ENCODE data around the gene NUP188. TPM values are rescaled to one million over a fixed set of nuclear protein-coding genes. Genes with fewer than 3 reads are reported as not detected.

The NUP188 gene
- total RNA-seq, 2 experiments from 2014 or later: 88.0 to 108 TPM

- DNase-seq: no peak
- H3K27me3 Mint-ChIP-seq: no peaks in the 10 kb centered on the region
- no peak overlapping the region for H3K27ac Mint-ChIP-seq
- no peak overlapping the region for H3K4me3 Mint-ChIP-seq
- H3K36me3 Mint-ChIP-seq: peaks cover 7% of the 10 kb centered on the region
- CTCF ChIA-PET: interaction anchor here (0.6 to 1.0 kb wide), 2 partner anchors 9 to 112 kb away, joined by 3 to 5 read pairs; no protein-coding TSS in a partner anchor
- ATAC-seq: no peak
- no peaks in the 10 kb centered on the region for H3K9me3 Mint-ChIP-seq (ENCODE audit: low read depth)
- no peaks in the 10 kb centered on the region for H3K4me1 Mint-ChIP-seq
Observed at GRCh38 chr9:129008986-129009583, 61.6 kb downstream of the NUP188 start.

DNA sequence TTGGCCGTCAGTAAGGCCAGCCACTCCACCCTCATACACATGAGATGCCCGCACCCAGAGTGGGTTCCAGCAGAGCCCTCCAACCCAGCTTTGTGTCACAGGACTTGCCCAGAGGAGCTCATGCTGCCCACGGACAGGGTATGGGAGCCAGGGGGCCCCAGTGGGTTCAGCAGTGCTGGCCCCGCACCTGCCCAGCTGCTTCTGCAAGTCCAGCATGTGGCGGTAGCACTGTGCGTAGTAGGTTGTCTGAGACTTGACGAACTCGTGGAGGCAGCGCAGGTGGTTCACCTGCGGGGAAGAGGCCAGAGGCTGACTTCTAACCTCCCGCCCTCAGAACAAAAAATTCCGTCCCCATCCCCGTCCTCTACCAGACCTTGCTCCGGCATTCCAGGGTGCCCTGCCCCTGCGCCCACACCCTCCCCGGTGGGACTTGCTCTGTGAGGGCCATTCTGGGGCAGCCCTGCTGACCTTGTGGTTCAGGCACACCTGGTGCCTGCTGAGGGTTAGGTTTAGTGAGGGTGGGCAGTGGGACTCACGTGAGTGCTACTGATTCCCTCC lies 62.2 kb downstream of the NUP188 start:
- H3K4me3 Mint-ChIP-seq: no peak overlapping the region
- H3K36me3 Mint-ChIP-seq: peaks cover 6% of the 10 kb centered on the region
- ATAC-seq (no peak), DNase-seq (no peak)
- H3K4me1 Mint-ChIP-seq: no peaks in the 10 kb centered on the region
- no peaks in the 10 kb centered on the region for H3K9me3 Mint-ChIP-seq (ENCODE audit: low read depth)
- CTCF ChIA-PET: interaction anchor here (0.8 to 1.0 kb wide), 2 partner anchors 8 to 53 kb away, joined by 3 to 5 read pairs; no protein-coding TSS in a partner anchor
- H3K27ac Mint-ChIP-seq: no peak overlapping the region
- no peaks in the 10 kb centered on the region for H3K27me3 Mint-ChIP-seq

- no peak for DNase-seq
- ATAC-seq: no peak
- Mint-ChIP-seq H3K27ac (no peak overlapping the region), H3K36me3 (peaks cover 4% of the 10 kb centered on the region), H3K9me3 (ENCODE audit: low read depth) (no peaks in the 10 kb centered on the region), H3K4me1 (no peaks in the 10 kb centered on the region), H3K27me3 (no peaks in the 10 kb centered on the region), H3K4me3 (no peak overlapping the region)
- CTCF ChIA-PET: interaction anchor here (0.6 to 0.8 kb wide), 2 partner anchors 28 to 54 kb away, joined by 3 read pairs; no protein-coding TSS in a partner anchor
Observed at GRCh38 chr9:129010267-129010975, 62.9 kb downstream of the NUP188 start.

- H3K36me3 Mint-ChIP-seq: peaks cover 7% of the 10 kb centered on the region
- no peaks in the 10 kb centered on the region for H3K9me3 Mint-ChIP-seq (ENCODE audit: low read depth)
Observed at GRCh38 chr9:129011170-129011569, 63.7 kb downstream of the NUP188 start.

DNA sequence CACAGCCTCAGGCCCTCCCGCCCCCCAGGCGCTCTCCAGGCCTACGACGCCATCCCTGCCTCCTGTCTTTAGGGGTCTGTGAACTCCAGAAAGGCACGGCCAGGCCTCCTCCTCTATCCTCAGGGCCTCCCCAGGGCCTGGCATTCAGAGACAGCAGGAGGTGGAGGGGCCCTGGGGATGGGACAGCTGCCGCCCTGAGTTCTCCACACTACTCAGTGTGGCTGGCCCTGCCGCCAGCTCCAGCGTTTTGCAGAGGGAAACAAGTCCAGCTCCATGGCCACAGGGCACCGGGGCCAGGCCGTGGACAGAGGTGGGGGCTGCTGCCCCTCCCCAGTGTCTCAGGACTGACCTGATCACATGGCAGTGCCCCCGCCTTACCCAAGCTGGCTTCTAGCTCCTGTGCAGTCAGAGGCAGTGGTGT lies 64.3 kb downstream of the NUP188 start:
- Mint-ChIP-seq H3K9me3 (ENCODE audit: low read depth) (no peaks in the 10 kb centered on the region), H3K36me3 (peaks cover 4% of the 10 kb centered on the region), H3K27me3 (no peaks in the 10 kb centered on the region), H3K27ac (no peak overlapping the region), H3K4me1 (no peaks in the 10 kb centered on the region), H3K4me3 (no peak overlapping the region)
- no peak for ATAC-seq
- CTCF ChIA-PET: no interaction called here
- DNase-seq: no peak

More at GRCh38 chr9:129011170-129011569, 63.7 kb downstream of the NUP188 start:
- H3K4me3 Mint-ChIP-seq: no peak overlapping the region
- ATAC-seq: no peak
- H3K27me3 Mint-ChIP-seq: no peaks in the 10 kb centered on the region
- DNase-seq: no peak
- H3K4me1 Mint-ChIP-seq: no peaks in the 10 kb centered on the region
- CTCF ChIA-PET: no interaction called here
- no peak overlapping the region for H3K27ac Mint-ChIP-seq

DNA sequence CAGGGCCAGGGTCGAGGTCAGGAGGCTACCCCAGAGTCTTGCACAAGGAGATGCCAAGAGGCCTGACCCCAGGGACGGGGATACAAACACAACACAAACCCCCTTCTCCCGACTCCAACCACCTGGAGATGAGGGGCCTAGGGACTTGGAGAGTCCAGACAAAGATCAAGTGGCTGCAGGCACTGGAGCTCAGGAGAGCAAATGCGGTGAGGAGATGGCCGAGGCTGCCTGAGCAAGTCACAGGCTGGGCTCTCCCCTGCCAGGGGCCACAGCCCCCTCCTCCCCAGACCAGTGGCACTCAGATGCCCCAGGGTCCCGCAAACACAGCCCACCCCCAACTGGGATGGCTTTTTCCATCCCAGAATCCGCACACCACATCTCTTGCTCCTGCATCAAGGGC lies 64.8 kb downstream of the NUP188 start:
- H3K9me3 Mint-ChIP-seq (ENCODE audit: low read depth): no peaks in the 10 kb centered on the region
- CTCF ChIA-PET: no interaction called here
- H3K36me3 Mint-ChIP-seq: peaks cover 5% of the 10 kb centered on the region
- no peak overlapping the region for H3K4me3 Mint-ChIP-seq
- no peak for ATAC-seq
- H3K27me3 Mint-ChIP-seq: no peaks in the 10 kb centered on the region
- no peak for DNase-seq
- no peaks in the 10 kb centered on the region for H3K4me1 Mint-ChIP-seq
- no peak overlapping the region for H3K27ac Mint-ChIP-seq

GRCh38 chr9:129012893-129013448 lies 65.5 kb downstream of the NUP188 start:
- peaks cover 5% of the 10 kb centered on the region for H3K36me3 Mint-ChIP-seq
- CTCF ChIA-PET: no interaction called here
- no peak overlapping the region for H3K27ac Mint-ChIP-seq
- no peak overlapping the region for H3K4me3 Mint-ChIP-seq
- ATAC-seq (no peak), DNase-seq (no peak)
- H3K27me3 Mint-ChIP-seq: no peaks in the 10 kb centered on the region
- no peaks in the 10 kb centered on the region for H3K4me1 Mint-ChIP-seq
- no peaks in the 10 kb centered on the region for H3K9me3 Mint-ChIP-seq (ENCODE audit: low read depth)

DNA sequence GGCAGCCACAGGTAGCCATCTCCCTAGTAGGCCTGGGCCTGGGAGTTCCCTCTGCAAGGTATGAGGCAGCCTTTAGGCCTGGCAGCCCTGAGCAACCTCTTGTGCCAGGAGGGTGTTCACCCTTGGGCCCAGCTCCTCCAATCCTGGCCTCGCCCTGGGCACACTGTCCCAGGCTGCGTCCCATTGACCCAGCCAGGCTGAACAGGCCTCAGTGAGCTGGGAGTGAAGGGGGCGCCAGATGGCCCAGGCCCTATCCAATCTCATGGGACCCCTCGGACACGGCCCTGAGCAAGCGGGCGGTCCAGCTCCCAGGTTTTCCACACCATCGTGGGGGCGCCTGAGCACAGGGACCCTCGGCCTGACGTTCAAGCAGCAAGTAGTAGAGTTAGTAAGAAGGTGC lies 66.2 kb downstream of the NUP188 start:
- DNase-seq: no peak
- Mint-ChIP-seq H3K4me1 (no peaks in the 10 kb centered on the region), H3K27me3 (no peaks in the 10 kb centered on the region), H3K4me3 (no peak overlapping the region), H3K9me3 (ENCODE audit: low read depth) (no peaks in the 10 kb centered on the region), H3K36me3 (peaks cover 5% of the 10 kb centered on the region), H3K27ac (no peak overlapping the region)
- CTCF ChIA-PET: no interaction called here
- no peak for ATAC-seq

GRCh38 chr9:129014124-129014523 lies 66.6 kb downstream of the NUP188 start:
- no peaks in the 10 kb centered on the region for H3K4me1 Mint-ChIP-seq
- CTCF ChIA-PET: no interaction called here
- ATAC-seq: no peak
- no peaks in the 10 kb centered on the region for H3K9me3 Mint-ChIP-seq (ENCODE audit: low read depth)
- H3K36me3 Mint-ChIP-seq: peaks cover 7% of the 10 kb centered on the region
- no peaks in the 10 kb centered on the region for H3K27me3 Mint-ChIP-seq
- H3K27ac Mint-ChIP-seq: no peak overlapping the region
- DNase-seq: no peak
- no peak overlapping the region for H3K4me3 Mint-ChIP-seq

DNA sequence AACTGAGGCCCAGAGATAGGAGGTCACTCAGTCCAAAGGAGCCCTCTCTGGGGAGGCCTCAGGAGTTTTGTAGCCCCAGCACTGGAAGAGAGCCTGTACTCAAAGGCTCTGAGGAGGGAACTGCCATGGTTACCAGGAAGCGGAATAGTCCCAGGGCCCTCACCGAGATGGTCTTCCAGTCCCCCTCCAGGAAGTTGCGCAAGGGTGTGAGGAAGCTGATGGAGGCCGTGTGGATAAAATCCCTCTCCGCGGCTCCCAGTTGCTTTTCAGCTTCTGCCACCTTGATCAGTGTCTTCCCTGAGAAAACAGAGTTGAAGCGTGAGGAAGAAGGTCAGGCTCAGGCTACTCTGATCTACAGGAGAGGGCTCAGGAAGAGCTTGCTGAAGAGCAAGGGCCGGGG lies 67.1 kb downstream of the NUP188 start:
- no peaks in the 10 kb centered on the region for H3K9me3 Mint-ChIP-seq (ENCODE audit: low read depth)
- CTCF ChIA-PET: no interaction called here
- no peaks in the 10 kb centered on the region for H3K4me1 Mint-ChIP-seq
- peaks cover 7% of the 10 kb centered on the region for H3K36me3 Mint-ChIP-seq
- no peaks in the 10 kb centered on the region for H3K27me3 Mint-ChIP-seq
- DNase-seq: no peak
- ATAC-seq: no peak
- no peak overlapping the region for H3K4me3 Mint-ChIP-seq
- no peak overlapping the region for H3K27ac Mint-ChIP-seq

GRCh38 chr9:129021091-129021490 lies 73.6 kb downstream of the NUP188 start:
- no peaks in the 10 kb centered on the region for H3K9me3 Mint-ChIP-seq (ENCODE audit: low read depth)
- peaks cover 4% of the 10 kb centered on the region for H3K36me3 Mint-ChIP-seq
- no peaks in the 10 kb centered on the region for H3K27me3 Mint-ChIP-seq
- H3K27ac Mint-ChIP-seq: peak overlapping the region; percentile 77
- no peak overlapping the region for H3K4me3 Mint-ChIP-seq
- H3K4me1 Mint-ChIP-seq: peaks cover 20% of the 10 kb centered on the region
- CTCF ChIA-PET: no interaction called here
- ATAC-seq: peak; percentile 59
- no peak for DNase-seq

DNA sequence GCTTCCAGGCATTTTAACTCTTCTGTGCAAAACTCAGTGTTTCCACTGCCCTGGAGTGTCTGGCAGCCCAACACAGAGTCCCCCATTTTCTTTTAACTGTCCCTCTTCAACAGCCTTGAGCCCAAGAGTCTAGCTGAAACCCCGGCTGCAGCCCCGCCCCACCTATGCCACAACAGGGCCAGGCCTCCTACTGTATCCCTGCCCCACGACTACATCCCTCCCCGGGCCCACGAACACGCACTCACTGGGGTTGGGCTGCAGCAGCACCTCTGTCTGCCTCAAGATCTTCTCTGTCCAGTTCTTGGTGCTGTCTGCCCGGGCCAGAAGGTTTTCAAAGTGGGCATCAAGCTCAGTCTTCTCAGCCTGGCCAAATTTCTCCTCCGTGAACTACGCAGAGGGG lies 74.5 kb downstream of the NUP188 start:
- CTCF ChIA-PET: interaction anchor here (1.2 kb wide), 2 partner anchors 204 to 251 kb away, joined by 3 read pairs; partner anchors contain the start of genes ENDOG and ZER1
- Mint-ChIP-seq H3K27me3 (no peaks in the 10 kb centered on the region), H3K36me3 (peaks cover 4% of the 10 kb centered on the region), H3K4me1 (peaks cover 28% of the 10 kb centered on the region), H3K27ac (peak overlapping the region; percentile 26), H3K4me3 (no peak overlapping the region), H3K9me3 (ENCODE audit: low read depth) (no peaks in the 10 kb centered on the region)
- ATAC-seq: no peak
- no peak for DNase-seq

DNA sequence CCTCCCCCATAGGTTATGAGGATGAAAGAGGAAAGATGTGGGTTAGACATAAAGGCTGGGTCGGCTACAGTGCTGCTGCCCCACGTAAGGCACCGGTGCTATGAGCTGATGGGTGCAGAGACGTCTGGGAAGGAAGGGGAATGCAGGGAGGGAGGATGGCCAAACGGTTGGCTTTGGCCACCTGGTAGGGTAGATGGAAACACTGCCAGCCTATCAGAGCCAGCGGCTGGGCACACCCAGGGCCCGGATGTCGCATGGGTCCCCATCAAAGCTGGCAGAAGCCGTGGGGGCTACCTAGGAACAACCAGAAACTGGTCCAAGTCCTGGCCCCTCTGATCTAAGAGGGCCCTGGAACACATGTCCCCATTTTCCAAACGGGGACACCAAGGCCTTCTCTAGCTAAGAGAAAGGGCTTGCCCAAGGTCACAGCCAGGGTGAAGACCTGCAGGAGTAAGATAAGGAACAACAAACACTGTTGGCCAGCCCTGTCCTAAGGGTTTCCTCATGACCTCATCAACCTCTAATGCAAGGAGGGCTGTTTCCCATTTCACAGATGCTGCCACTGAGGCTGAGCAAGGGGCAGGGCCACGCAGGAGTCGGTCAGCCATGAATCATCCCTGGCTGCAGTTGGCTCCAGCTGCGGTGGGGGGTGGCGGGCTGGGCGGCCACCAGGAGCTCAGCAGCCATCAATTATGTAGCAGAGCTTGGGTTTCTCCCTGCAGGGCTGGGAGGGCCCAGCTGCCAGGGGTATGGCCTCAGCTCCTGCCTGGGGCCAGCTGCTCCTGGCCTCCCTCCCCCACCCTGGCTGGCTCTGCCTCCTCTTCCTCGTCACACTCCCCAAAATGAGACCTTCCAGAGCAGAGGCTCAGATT lies 75.8 kb downstream of the NUP188 start:
- no peaks in the 10 kb centered on the region for H3K9me3 Mint-ChIP-seq (ENCODE audit: low read depth)
- CTCF ChIA-PET: interaction anchor here (1.2 to 1.9 kb wide), 4 partner anchors 16 to 252 kb away, joined by 3 to 7 read pairs (median 4); partner anchors contain the start of genes ENDOG and ZER1
- ATAC-seq (no peak), DNase-seq (no peak)
- H3K27me3 Mint-ChIP-seq: no peaks in the 10 kb centered on the region
- H3K4me3 Mint-ChIP-seq: no peak overlapping the region
- H3K4me1 Mint-ChIP-seq: peaks cover 33% of the 10 kb centered on the region
- H3K36me3 Mint-ChIP-seq: peaks cover 2% of the 10 kb centered on the region
- H3K27ac Mint-ChIP-seq: no peak overlapping the region
